ENCODE results near the gene COX7B2. TPM values are rescaled to one million over a fixed set of nuclear protein-coding genes. Genes with fewer than 3 reads are reported as not detected.

COX7B2 gene
- total and polyA plus RNA-seq, 12 donors, result not detected

GRCh38 chr4:46844325-46844917 lies 64.6 kb downstream of the COX7B2 start:
- intact Hi-C loops (cut with DNase I), result loop anchor here in 9 of 10 donors (2.0 to 10.0 kb wide), 11 partner anchors 160 to 1088 kb away; partner anchors contain the start of gene GABRB1 (in 6 of the 9)
- no peak for ATAC-seq
- H3K9me3 ChIP-seq, result no peaks in the 10 kb centered on the region
- H3K27me3 ChIP-seq, result no peaks in the 10 kb centered on the region
- TF ChIP-seq CTCF (IDR thresholded peaks at IDR 0.05), result peak in 8 of 9 donors; percentile 37 to 78 (median 69)
- H3K4me1 ChIP-seq, result peaks cover 0 to 4% (median 0%) of the 10 kb centered on the region in 9 donors
- WGBS, 2 donors, result 7% methylated on average over 8 of the region's 8 CpGs
- peak in 1 of 2 donors; percentile 42 for DNase-seq
- no peaks in the 10 kb centered on the region for H3K36me3 ChIP-seq
- no peak overlapping the region for H3K27ac ChIP-seq
- no peak overlapping the region for H3K4me3 ChIP-seq

- Histone ChIP-seq H3K4me3 (no peak overlapping the region), H3K27me3 (no peaks in the 10 kb centered on the region), H3K9me3 (no peaks in the 10 kb centered on the region), H3K27ac (no peak overlapping the region), H3K36me3 (no peaks in the 10 kb centered on the region), H3K4me1 (no peaks in the 10 kb centered on the region)
- ATAC-seq (no peak), DNase-seq (no peak)
- 43 to 48% methylated on average over 1 of the region's 1 CpG for WGBS, 2 donors
- TF ChIP-seq CTCF (IDR thresholded peaks at IDR 0.05), result no peak
- intact Hi-C loops (cut with DNase I), result loop anchor here in 1 of 10 donors (10.0 kb wide), 1 partner anchor 1096 kb away; no protein-coding TSS in a partner anchor
Observed at GRCh38 chr4:46839128-46839527, 69.9 kb downstream of the COX7B2 start.

GRCh38 chr4:46837639-46838038 lies 71.4 kb downstream of the COX7B2 start:
- WGBS, 2 donors, result 85 to 89% methylated on average over 2 of the region's 2 CpGs
- Histone ChIP-seq H3K27me3 (no peaks in the 10 kb centered on the region), H3K9me3 (no peaks in the 10 kb centered on the region), H3K4me1 (no peaks in the 10 kb centered on the region), H3K4me3 (no peak overlapping the region), H3K36me3 (no peaks in the 10 kb centered on the region), H3K27ac (no peak overlapping the region)
- intact Hi-C loops (cut with DNase I), result loop anchor here in 1 of 10 donors (10.0 kb wide), 1 partner anchor 1097 kb away; no protein-coding TSS in a partner anchor
- DNase-seq (no peak), ATAC-seq (no peak)
- TF ChIP-seq CTCF (IDR thresholded peaks at IDR 0.05), result no peak

GRCh38 chr4:46836584-46836983 lies 72.5 kb downstream of the COX7B2 start:
- TF ChIP-seq CTCF (IDR thresholded peaks at IDR 0.05), result no peak
- intact Hi-C loops (cut with DNase I), result loop anchor here in 1 of 10 donors (10.0 kb wide), 1 partner anchor 1098 kb away; no protein-coding TSS in a partner anchor
- ATAC-seq (no peak), DNase-seq (no peak)
- no peaks in the 10 kb centered on the region for H3K9me3 ChIP-seq
- no peak overlapping the region for H3K27ac ChIP-seq
- no peak overlapping the region for H3K4me3 ChIP-seq
- no peaks in the 10 kb centered on the region for H3K36me3 ChIP-seq
- H3K4me1 ChIP-seq, result no peaks in the 10 kb centered on the region
- 95 to 96% methylated on average over 4 of the region's 4 CpGs for WGBS, 2 donors
- H3K27me3 ChIP-seq, result no peaks in the 10 kb centered on the region

Measured in heart right ventricle (tissue), 16 donors.